SK-N-SH (cell line): Measurements from ENCODE around the gene PFKP. TPM values are rescaled to one million over a fixed set of nuclear protein-coding genes. Genes with fewer than 3 reads are reported as not detected.

Experiments
- CTCF ChIA-PET: fragments of 300-600, 350-600 bp; formaldehyde crosslinking; extraction: SDS; loops from one replicate; lab custom pipeline; 2021; lab: Yijun Ruan, JAX
- POLR2A ChIA-PET: fragments of 350-600 bp; sonication (Branson Sonifier 250); formaldehyde crosslinking; extraction: SDS; loops from one replicate; lab custom pipeline; 2020; ENCODE audit warnings: antibody characterized with exemption, inconsistent platforms; lab: Yijun Ruan, JAX
- DNase-seq: peaks from one replicate; pipeline ENCODE4 v3.0.0; 2012
- H2AFZ ChIP-seq: fragments of 200-600 bp; sonication (generic); 2 replicates; pipeline ENCODE4 v1.8.1; 2016; ENCODE audit warnings: antibody characterized with exemption, mild to moderate bottlenecking, low read depth
- H3F3A ChIP-seq: fragments of 200-600 bp; sonication (generic); replicated peaks from 2 replicates; pipeline ENCODE3; 2016; ENCODE audit warnings: antibody characterized with exemption, mild to moderate bottlenecking; ENCODE audit not compliant: insufficient read depth
- H3K27ac ChIP-seq, 2 experiments: fragments of 200-500 bp in 1 of 2; fragments of 200-600 bp in 1 of 2; sonication (Bioruptor generic) in 1 of 2; sonication (generic), shearing (Covaris generic) in 1 of 2; 2 replicates each; pipeline versions ENCODE4 v1.5.1 to v1.6.1; 2014 to 2016; ENCODE audit warnings: low read depth in 2 of 2, inconsistent platforms in 1 of 2, low read length in 1 of 2, mild to moderate bottlenecking in 1 of 2, mixed read lengths in 1 of 2
- H3K27me3 ChIP-seq: fragments of 200-600 bp; sonication (generic), shearing (Covaris generic); 2 replicates; pipeline ENCODE4 v1.6.1; 2016; ENCODE audit warnings: mixed run types; ENCODE audit not compliant: insufficient read depth
- H3K36me3 ChIP-seq, 2 experiments: fragments of 200-500 bp in 1 of 2; fragments of 200-600 bp in 1 of 2; sonication (Bioruptor generic) in 1 of 2; sonication (generic) in 1 of 2; replicated peaks in 1 of 2; 2 replicates each; pipeline versions ENCODE3 to v1.5.1; 2014 to 2016; ENCODE audit warnings: low read length in 1 of 2, mild to moderate bottlenecking in 1 of 2; ENCODE audit not compliant: insufficient read depth in 2 of 2, control insufficient read depth in 1 of 2
- H3K4me1 ChIP-seq, 2 experiments: fragments of 200-500 bp in 1 of 2; fragments of 200-600 bp in 1 of 2; sonication (Bioruptor generic) in 1 of 2; sonication (generic), shearing (Covaris generic) in 1 of 2; 2 replicates each; pipeline versions ENCODE4 v1.5.1 to v1.6.1; 2014 to 2016; ENCODE audit warnings: low read depth in 1 of 2, low read length in 1 of 2, mixed run types in 1 of 2; ENCODE audit not compliant: insufficient read depth in 2 of 2, control insufficient read depth in 1 of 2
- H3K4me2 ChIP-seq: fragments of 200-600 bp; sonication (generic), shearing (Covaris generic); 2 replicates; pipeline ENCODE4 v1.6.1; 2017; ENCODE audit warnings: mixed run types
- H3K4me3 ChIP-seq, 2 experiments: fragments of 200-500 bp in 1 of 2; fragments of 200-600 bp in 1 of 2; sonication (Bioruptor generic) in 1 of 2; sonication (generic), shearing (Covaris generic) in 1 of 2; 2 replicates each; pipeline versions ENCODE4 v1.5.1 to v1.8.1; 2014 to 2016; ENCODE audit warnings: low read depth in 2 of 2, inconsistent platforms in 1 of 2, low read length in 1 of 2, mild to moderate bottlenecking in 1 of 2, mixed read lengths in 1 of 2, moderate library complexity in 1 of 2
- H3K79me2 ChIP-seq: fragments of 200-600 bp; sonication (generic); 2 replicates; pipeline ENCODE4 v1.8.1; 2017; ENCODE audit warnings: mild to moderate bottlenecking; ENCODE audit not compliant: insufficient read depth
- H3K9ac ChIP-seq: fragments of 200-600 bp; sonication (generic); 2 replicates; pipeline ENCODE4 v1.6.1; 2017; ENCODE audit warnings: mixed run types
- H3K9me2 ChIP-seq: fragments of 200-600 bp; sonication (generic); 2 replicates; pipeline ENCODE4 v1.6.1; 2017; ENCODE audit warnings: mixed run types
- H3K9me3 ChIP-seq: fragments of 200-600 bp; sonication (generic); 2 replicates; pipeline ENCODE4 v1.6.1; 2017; ENCODE audit warnings: mixed run types, mild to moderate bottlenecking, moderate library complexity
- H4K20me1 ChIP-seq: fragments of 200-600 bp; sonication (generic); 2 replicates; pipeline ENCODE4 v1.6.1; 2017; ENCODE audit warnings: mild to moderate bottlenecking, mixed run types; ENCODE audit not compliant: insufficient read depth
- ELF1 ChIP-seq: IDR thresholded peaks from 2 replicates; pipeline ENCODE4 v1.4.0; 2012
- EP300 ChIP-seq, 2 experiments: IDR thresholded peaks; 2 replicates each; pipeline versions ENCODE4 v1.4.0 to v1.6.1; 2012; ENCODE audit warnings: borderline replicate concordance in 1 of 2, low read depth in 1 of 2, low read length in 1 of 2
- FOSL2 ChIP-seq: IDR thresholded peaks from 2 replicates; pipeline ENCODE4 v1.4.0; 2012; ENCODE audit warnings: low read depth, mild to moderate bottlenecking, moderate library complexity, borderline replicate concordance
- FOXJ3 ChIP-seq: sonication (generic); formaldehyde crosslinking; IDR thresholded peaks from 2 replicates; pipeline ENCODE4 v1.5.1; 2020; ENCODE audit warnings: mild to moderate bottlenecking, missing genetic modification reagents
- GATA2 ChIP-seq: sonication (generic); formaldehyde crosslinking; IDR thresholded peaks from 2 replicates; pipeline ENCODE4 v1.5.0; 2020; ENCODE audit warnings: mild to moderate bottlenecking, missing genetic modification reagents
- MXI1 ChIP-seq: IDR thresholded peaks from 2 replicates; pipeline ENCODE4 v1.6.1; 2012; ENCODE audit warnings: mild to moderate bottlenecking, low read depth, low read length, improper control_type of control experiment
- NRF1 ChIP-seq: IDR thresholded peaks from 2 replicates; pipeline ENCODE4 v1.6.1; 2012; ENCODE audit warnings: low read depth, mild to moderate bottlenecking, low read length
- RXRA ChIP-seq: IDR thresholded peaks from 2 replicates; pipeline ENCODE4 v1.4.0; 2012; ENCODE audit warnings: low read depth, mild to moderate bottlenecking, borderline replicate concordance
- SMC3 ChIP-seq: IDR thresholded peaks from 2 replicates; pipeline ENCODE4 v1.6.1; 2012; ENCODE audit warnings: low read depth, low read length, improper control_type of control experiment
- TCF12 ChIP-seq: IDR thresholded peaks from 2 replicates; pipeline ENCODE4 v1.4.0; 2012
- TEAD4 ChIP-seq: IDR thresholded peaks from 2 replicates; pipeline ENCODE4 v1.4.0; 2012; ENCODE audit warnings: mild to moderate bottlenecking, borderline replicate concordance; ENCODE audit not compliant: insufficient read depth
- WGBS: methylation state at CpG from one replicate; pipeline ENCODE4 v1.1.6; 2017; ENCODE audit warnings: low lambda C conversion rate; 5-methylcytosine and 5-hydroxymethylcytosine counted together
- polyA plus RNA-seq, 3 experiments: library from polyadenylated mRNA; depleted of rRNA; stranded (reverse); fragments of >200 nt; gene quantifications; 2 replicates each; pipeline ENCODE4 v1.2.3, GENCODE V29; 2012
- TF ChIP-seq, protein P1 (sequence below): IDR thresholded peaks from 2 replicates; pipeline ENCODE4 v1.4.0; 2012; ENCODE audit warnings: low read depth, borderline replicate concordance
- TF ChIP-seq, protein P2 (sequence below): IDR thresholded peaks from 2 replicates; pipeline ENCODE4; 2012
- TF ChIP-seq, protein P3 (sequence below): IDR thresholded peaks from 2 replicates; pipeline ENCODE4 v1.6.1; 2012; ENCODE audit warnings: mild to moderate bottlenecking, low read depth, low read length, moderate library complexity
- TF ChIP-seq, protein P4 (sequence below): fragments of 150-350 bp; IDR thresholded peaks from 2 replicates; pipeline ENCODE4 v1.6.1; 2016; ENCODE audit warnings: mild to moderate bottlenecking, low read depth, low read length

PFKP gene
- polyA plus RNA-seq, 1 of the 3 experiments (the other 2 are of a cell fraction), result 175 TPM

DNA sequence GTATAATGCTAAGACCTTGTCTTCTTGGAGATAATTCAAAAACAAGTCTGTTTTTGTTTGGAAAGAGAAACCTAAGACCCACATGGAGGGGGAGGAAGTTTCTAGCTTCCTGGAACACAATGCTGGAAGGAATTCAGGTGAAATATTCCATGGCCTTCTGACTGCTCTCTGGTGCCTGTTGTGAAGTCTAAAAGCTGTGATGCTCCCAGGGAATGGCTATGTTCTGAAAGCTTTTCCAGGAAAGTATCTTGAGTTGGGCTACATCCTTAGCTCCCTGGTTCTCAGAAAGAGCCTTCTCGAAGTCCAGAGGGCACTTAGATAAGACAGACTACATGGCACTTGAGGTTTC lies 12.5 kb upstream of the PFKP start:
- no peak for DNase-seq
- Histone ChIP-seq H3K9ac (no peak overlapping the region), H3K4me2 (peak overlapping the region; percentile 25), H3K79me2 (no peaks in the 10 kb centered on the region), H3K27ac (peak overlapping the region; percentile 3 to 30; a peak in 2 of 4 replicates), H3K4me1 (peaks cover 0 to 12% of the 10 kb centered on the region in 2 experiments; a peak in 1 of 4 replicates), H3K27me3 (no peaks in the 10 kb centered on the region), H3F3A (no peaks in the 10 kb centered on the region), H4K20me1 (no peaks in the 10 kb centered on the region), H3K4me3 (no peak overlapping the region), H2AFZ (peak overlapping the region; percentile 57), H3K9me2 (no peaks in the 10 kb centered on the region), H3K36me3 (no peaks in the 10 kb centered on the region), H3K9me3 (no peaks in the 10 kb centered on the region)
- TF ChIP-seq, protein P1, sequence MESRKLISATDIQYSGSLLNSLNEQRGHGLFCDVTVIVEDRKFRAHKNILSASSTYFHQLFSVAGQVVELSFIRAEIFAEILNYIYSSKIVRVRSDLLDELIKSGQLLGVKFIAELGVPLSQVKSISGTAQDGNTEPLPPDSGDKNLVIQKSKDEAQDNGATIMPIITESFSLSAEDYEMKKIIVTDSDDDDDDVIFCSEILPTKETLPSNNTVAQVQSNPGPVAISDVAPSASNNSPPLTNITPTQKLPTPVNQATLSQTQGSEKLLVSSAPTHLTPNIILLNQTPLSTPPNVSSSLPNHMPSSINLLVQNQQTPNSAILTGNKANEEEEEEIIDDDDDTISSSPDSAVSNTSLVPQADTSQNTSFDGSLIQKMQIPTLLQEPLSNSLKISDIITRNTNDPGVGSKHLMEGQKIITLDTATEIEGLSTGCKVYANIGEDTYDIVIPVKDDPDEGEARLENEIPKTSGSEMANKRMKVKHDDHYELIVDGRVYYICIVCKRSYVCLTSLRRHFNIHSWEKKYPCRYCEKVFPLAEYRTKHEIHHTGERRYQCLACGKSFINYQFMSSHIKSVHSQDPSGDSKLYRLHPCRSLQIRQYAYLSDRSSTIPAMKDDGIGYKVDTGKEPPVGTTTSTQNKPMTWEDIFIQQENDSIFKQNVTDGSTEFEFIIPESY, result no peak
- TF ChIP-seq TEAD4, result no peak
- TF ChIP-seq, protein P2, sequence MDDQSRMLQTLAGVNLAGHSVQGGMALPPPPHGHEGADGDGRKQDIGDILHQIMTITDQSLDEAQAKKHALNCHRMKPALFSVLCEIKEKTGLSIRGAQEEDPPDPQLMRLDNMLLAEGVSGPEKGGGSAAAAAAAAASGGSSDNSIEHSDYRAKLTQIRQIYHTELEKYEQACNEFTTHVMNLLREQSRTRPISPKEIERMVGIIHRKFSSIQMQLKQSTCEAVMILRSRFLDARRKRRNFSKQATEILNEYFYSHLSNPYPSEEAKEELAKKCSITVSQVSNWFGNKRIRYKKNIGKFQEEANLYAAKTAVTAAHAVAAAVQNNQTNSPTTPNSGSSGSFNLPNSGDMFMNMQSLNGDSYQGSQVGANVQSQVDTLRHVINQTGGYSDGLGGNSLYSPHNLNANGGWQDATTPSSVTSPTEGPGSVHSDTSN, result no peak
- no peak for TF ChIP-seq RXRA
- TF ChIP-seq, protein P3, sequence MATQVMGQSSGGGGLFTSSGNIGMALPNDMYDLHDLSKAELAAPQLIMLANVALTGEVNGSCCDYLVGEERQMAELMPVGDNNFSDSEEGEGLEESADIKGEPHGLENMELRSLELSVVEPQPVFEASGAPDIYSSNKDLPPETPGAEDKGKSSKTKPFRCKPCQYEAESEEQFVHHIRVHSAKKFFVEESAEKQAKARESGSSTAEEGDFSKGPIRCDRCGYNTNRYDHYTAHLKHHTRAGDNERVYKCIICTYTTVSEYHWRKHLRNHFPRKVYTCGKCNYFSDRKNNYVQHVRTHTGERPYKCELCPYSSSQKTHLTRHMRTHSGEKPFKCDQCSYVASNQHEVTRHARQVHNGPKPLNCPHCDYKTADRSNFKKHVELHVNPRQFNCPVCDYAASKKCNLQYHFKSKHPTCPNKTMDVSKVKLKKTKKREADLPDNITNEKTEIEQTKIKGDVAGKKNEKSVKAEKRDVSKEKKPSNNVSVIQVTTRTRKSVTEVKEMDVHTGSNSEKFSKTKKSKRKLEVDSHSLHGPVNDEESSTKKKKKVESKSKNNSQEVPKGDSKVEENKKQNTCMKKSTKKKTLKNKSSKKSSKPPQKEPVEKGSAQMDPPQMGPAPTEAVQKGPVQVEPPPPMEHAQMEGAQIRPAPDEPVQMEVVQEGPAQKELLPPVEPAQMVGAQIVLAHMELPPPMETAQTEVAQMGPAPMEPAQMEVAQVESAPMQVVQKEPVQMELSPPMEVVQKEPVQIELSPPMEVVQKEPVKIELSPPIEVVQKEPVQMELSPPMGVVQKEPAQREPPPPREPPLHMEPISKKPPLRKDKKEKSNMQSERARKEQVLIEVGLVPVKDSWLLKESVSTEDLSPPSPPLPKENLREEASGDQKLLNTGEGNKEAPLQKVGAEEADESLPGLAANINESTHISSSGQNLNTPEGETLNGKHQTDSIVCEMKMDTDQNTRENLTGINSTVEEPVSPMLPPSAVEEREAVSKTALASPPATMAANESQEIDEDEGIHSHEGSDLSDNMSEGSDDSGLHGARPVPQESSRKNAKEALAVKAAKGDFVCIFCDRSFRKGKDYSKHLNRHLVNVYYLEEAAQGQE, result no peak
- no peak for TF ChIP-seq MXI1
- no peak for TF ChIP-seq ELF1
- TF ChIP-seq SMC3, result no peak
- no peak for TF ChIP-seq FOXJ3 (CRISPR knock-in tag)
- TF ChIP-seq EP300 (IDR thresholded peaks at IDR 0.05; ENCODE audit: borderline replicate concordance in 1 of 2, low read depth in 1 of 2, low read length in 1 of 2), result no peak
- no peak for TF ChIP-seq FOSL2
- TF ChIP-seq, protein P4, sequence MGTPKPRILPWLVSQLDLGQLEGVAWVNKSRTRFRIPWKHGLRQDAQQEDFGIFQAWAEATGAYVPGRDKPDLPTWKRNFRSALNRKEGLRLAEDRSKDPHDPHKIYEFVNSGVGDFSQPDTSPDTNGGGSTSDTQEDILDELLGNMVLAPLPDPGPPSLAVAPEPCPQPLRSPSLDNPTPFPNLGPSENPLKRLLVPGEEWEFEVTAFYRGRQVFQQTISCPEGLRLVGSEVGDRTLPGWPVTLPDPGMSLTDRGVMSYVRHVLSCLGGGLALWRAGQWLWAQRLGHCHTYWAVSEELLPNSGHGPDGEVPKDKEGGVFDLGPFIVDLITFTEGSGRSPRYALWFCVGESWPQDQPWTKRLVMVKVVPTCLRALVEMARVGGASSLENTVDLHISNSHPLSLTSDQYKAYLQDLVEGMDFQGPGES, result no peak
- no peak for TF ChIP-seq TCF12
- no peak for TF ChIP-seq NRF1
- TF ChIP-seq GATA2, result no peak
- WGBS, result 87% methylated on average over 1 of the region's 1 CpG
- POLR2A ChIA-PET, result no interaction called here
- CTCF ChIA-PET, result interaction anchor here (1.5 to 3.4 kb wide), 2 partner anchors 11 to 127 kb away, joined by 6 to 22 read pairs; no protein-coding TSS in a partner anchor
